Kidney (tissue), 14 donors: Measurements from ENCODE around the gene MRAP2. TPM values are rescaled to one million over a fixed set of nuclear protein-coding genes. Genes with fewer than 3 reads are reported as not detected.
A peak's percentile ranks its signal among the peaks of the same experiment; 100 is the strongest.
"Not testable (repeated sequence)": the region's sequence is repeated elsewhere in the genome, so short reads cannot be mapped to it uniquely, and the experiment has no call there.

ENCODE experiments used
- DNase-seq, 5 donors: peaks; one replicate each; pipeline ENCODE4 v3.0.0-alpha.2; 2013 to 2020
- FAIRE-seq: peaks from 2 replicates; lab custom pipeline; 2012; peaks lifted over from hg19 to GRCh38; lab: Jason Lieb, UNC
- H3K27ac ChIP-seq, 2 donors: one replicate each; pipeline ENCODE4 v1.7.0; 2013; ENCODE audit warnings: low read depth in 2 of 2, low read length in 2 of 2, inconsistent platforms in 1 of 2
- H3K27me3 ChIP-seq: one replicate; pipeline ENCODE4 v1.7.1; 2013; ENCODE audit warnings: low read length, inconsistent platforms; ENCODE audit not compliant: control insufficient read depth, insufficient read depth
- H3K36me3 ChIP-seq, 3 donors: one replicate each; pipeline versions ENCODE4 v1.7.0 to v1.7.1; 2013; ENCODE audit warnings: low read length in 3 of 3, control low read depth in 1 of 3, inconsistent platforms in 1 of 3; ENCODE audit not compliant: insufficient read depth in 3 of 3, control insufficient read depth in 2 of 3
- H3K4me1 ChIP-seq, 3 donors: one replicate each; pipeline versions ENCODE4 v1.7.0 to v1.7.1; 2013; ENCODE audit warnings: low read length in 3 of 3, inconsistent platforms in 1 of 3, low read depth in 1 of 3; ENCODE audit not compliant: control insufficient read depth in 2 of 3, insufficient read depth in 2 of 3
- H3K4me3 ChIP-seq, 3 donors: one replicate each; pipeline versions ENCODE4 v1.7.0 to v1.8.1; 2013; ENCODE audit warnings: low read length in 3 of 3, control low read depth in 1 of 3, inconsistent platforms in 1 of 3
- H3K9ac ChIP-seq, 3 donors: one replicate each; pipeline versions ENCODE4 v1.7.0 to v1.7.1; 2013; ENCODE audit warnings: low read length in 3 of 3, control low read depth in 1 of 3, inconsistent platforms in 1 of 3
- H3K9me3 ChIP-seq, 3 donors: one replicate each; pipeline versions ENCODE4 v1.7.0 to v1.7.1; 2013; ENCODE audit warnings: low read length in 3 of 3, control low read depth in 1 of 3, inconsistent platforms in 1 of 3; ENCODE audit not compliant: control insufficient read depth in 2 of 3, insufficient read depth in 1 of 3
- CTCF ChIP-seq: IDR thresholded peaks from 3 replicates; pipeline ENCODE4 v1.5.1; 2012; ENCODE audit warnings: mild to moderate bottlenecking, moderate library complexity, borderline replicate concordance; ENCODE audit not compliant: insufficient read depth; ENCODE audit errors: extremely low read depth
- intact Hi-C: fragments of 100-400 bp; cut with DNase I; formaldehyde crosslinking; loops from one replicate; pipeline ENCODE4 v1.11.1; 2022
- polyA plus RNA-seq: library from polyadenylated mRNA; stranded (reverse); fragments of 350-450 nt; fragmentation: Illumina TruSeq; extraction: RNeasy Lipid Tissue Mini Kit (QIAGEN cat#74804); gene quantifications from one replicate; pipeline ENCODE4 v1.2.3, GENCODE V29; 2014; ENCODE audit warnings: low read depth, low replicate concordance; ENCODE audit not compliant: insufficient read depth
- total RNA-seq: library from RNA; stranded (reverse); fragmentation: NEBNext Ultra II Directional; extraction: Animal tissue kit (Norgen Biotek cat#: 25700); gene quantifications from one replicate; pipeline ENCODE4 v1.2.1, GENCODE V29; 2021
- donor health status: control.
- donor health status: control.
- donor health status: control.
- donor health status: control.
- donor health status: control.
- donor health status: DM: yes; HTN: yes; CAD: no.
- donor health status: Normal renal cell carcinoma (clear cell type).

MRAP2 gene
- total and polyA plus RNA-seq, 2 donors from 2014 or later: 4.2 to 5.0 TPM

GRCh38 chr6:84066536-84066935, 33.0 kb downstream of the MRAP2 start:
- H3K9ac ChIP-seq: no peak overlapping the region
- H3K4me1 ChIP-seq: no peaks in the 10 kb centered on the region
- no peaks in the 10 kb centered on the region for H3K36me3 ChIP-seq
- FAIRE-seq (no peak), DNase-seq (no peak)
- no peak for TF ChIP-seq CTCF
- H3K27ac ChIP-seq: no peak overlapping the region
- no peak overlapping the region for H3K4me3 ChIP-seq
- intact Hi-C loops: no loop called here
- H3K9me3 ChIP-seq: no peaks in the 10 kb centered on the region
- H3K27me3 ChIP-seq: no peaks in the 10 kb centered on the region

GRCh38 chr6:84068873-84069272, 35.3 kb downstream of the MRAP2 start:
- H3K4me3 ChIP-seq, intact Hi-C loops, H3K36me3 ChIP-seq, H3K9me3 ChIP-seq, H3K27ac ChIP-seq, H3K4me1 ChIP-seq, H3K27me3 ChIP-seq, H3K9ac ChIP-seq, DNase-seq, FAIRE-seq: not testable (repeated sequence)

- no peak overlapping the region for H3K27ac ChIP-seq
- DNase-seq (no peak), FAIRE-seq (no peak)
- no peaks in the 10 kb centered on the region for H3K36me3 ChIP-seq
- TF ChIP-seq CTCF: no peak
- no peak overlapping the region for H3K9ac ChIP-seq
- H3K4me3 ChIP-seq: no peak overlapping the region
- H3K4me1 ChIP-seq: no peaks in the 10 kb centered on the region
- H3K9me3 ChIP-seq: no peaks in the 10 kb centered on the region
- intact Hi-C loops: no loop called here
- H3K27me3 ChIP-seq: no peaks in the 10 kb centered on the region
These were observed 38.9 kb downstream of the MRAP2 start for GRCh38 chr6:84072442-84072997.

- no peak overlapping the region for H3K27ac ChIP-seq
- no peaks in the 10 kb centered on the region for H3K27me3 ChIP-seq
- no peak for TF ChIP-seq CTCF
- no peak overlapping the region for H3K4me3 ChIP-seq
- H3K36me3 ChIP-seq: no peaks in the 10 kb centered on the region
- intact Hi-C loops: no loop called here
- FAIRE-seq: no peak
- DNase-seq: peak in 4 of 5 donors; percentile 71 to 81 (median 73)
- H3K9me3 ChIP-seq: no peaks in the 10 kb centered on the region
- H3K9ac ChIP-seq: no peak overlapping the region
- H3K4me1 ChIP-seq: no peaks in the 10 kb centered on the region
These were observed 41.6 kb downstream of the MRAP2 start for GRCh38 chr6:84074988-84075781.
